ENCODE measurements around the gene FCHO1.
A peak's percentile ranks its signal among the peaks of the same experiment; 100 is the strongest.

Gene FCHO1

GRCh38 chr19:17826508-17827056, 75.3 kb downstream of the FCHO1 start:
- DNase-seq (ENCODE audit: low read depth in 2 of 3, low spot score in 2 of 3) = no peak

- DNase-seq (ENCODE audit: low read depth in 2 of 3, low spot score in 2 of 3) = no peak
Observed at GRCh38 chr19:17829855-17830566, 78.7 kb downstream of the FCHO1 start.

- peak in 1 of 3 experiments; percentile 59 for DNase-seq (ENCODE audit: low read depth in 2 of 3, low spot score in 2 of 3)
Observed at GRCh38 chr19:17830567-17831418, 79.5 kb downstream of the FCHO1 start.

GRCh38 chr19:17831419-17831888, 80.2 kb downstream of the FCHO1 start:
- no peak for DNase-seq (ENCODE audit: low read depth in 2 of 3, low spot score in 2 of 3)

GRCh38 chr19:17832443-17833208, 81.3 kb downstream of the FCHO1 start:
- DNase-seq (ENCODE audit: low read depth in 2 of 3, low spot score in 2 of 3) = no peak

- no peak for DNase-seq (ENCODE audit: low read depth in 2 of 3, low spot score in 2 of 3)
Observed at GRCh38 chr19:17834350-17835181, 83.3 kb downstream of the FCHO1 start.

- no peak for DNase-seq (ENCODE audit: low read depth in 2 of 3, low spot score in 2 of 3)
Observed at GRCh38 chr19:17835182-17836006, 84.1 kb downstream of the FCHO1 start.

- no peak for DNase-seq (ENCODE audit: low read depth in 2 of 3, low spot score in 2 of 3)
Observed at GRCh38 chr19:17836530-17836929, 85.3 kb downstream of the FCHO1 start.

GRCh38 chr19:17837972-17838371, 86.7 kb downstream of the FCHO1 start:
- no peak for DNase-seq (ENCODE audit: low read depth in 2 of 3, low spot score in 2 of 3)

Measured in activated CD8-positive, alpha-beta memory T cell treated with anti-CD3 and anti-CD28 coated beads for 48 hours (primary cell).